HCEC 1CT (cell line): ENCODE measurements around the gene RARS1.
A peak's percentile ranks its signal among the peaks of the same experiment; 100 is the strongest.
"Not testable (repeated sequence)": the region's sequence is repeated elsewhere in the genome, so short reads cannot be mapped to it uniquely, and the experiment has no call there.

ENCODE experiments used
- DNase-seq: peaks from one replicate; pipeline ENCODE4 v3.0.0-alpha.2; 2017

RARS1 gene

GRCh38 chr5:168482361-168482760 lies 3.9 kb upstream of the RARS1 start:
- DNase-seq, result no peak

- no peak for DNase-seq
Observed at GRCh38 chr5:168489059-168489458, 2.8 kb downstream of the RARS1 start.

GRCh38 chr5:168494057-168494555 lies 7.8 kb downstream of the RARS1 start:
- no peak for DNase-seq

GRCh38 chr5:168502563-168503237 lies 16.4 kb downstream of the RARS1 start:
- DNase-seq, result no peak

- no peak for DNase-seq
Observed at GRCh38 chr5:168513861-168514428, 27.7 kb downstream of the RARS1 start.

GRCh38 chr5:168525856-168526255 lies 39.6 kb downstream of the RARS1 start:
- no peak for DNase-seq

- no peak for DNase-seq
Observed at GRCh38 chr5:168527756-168528295, 41.6 kb downstream of the RARS1 start.

GRCh38 chr5:168528521-168529373 lies 42.5 kb downstream of the RARS1 start, which contains the start of gene FBLL1:
FBLL1 (plus strand) TSS chr5:168529305; CDS start chr5:168529505, 200 bp downstream.
- no peak for DNase-seq

- no peak for DNase-seq
Observed at GRCh38 chr5:168529374-168530234, 43.3 kb downstream of the RARS1 start.

GRCh38 chr5:168530621-168531150 lies 44.4 kb downstream of the RARS1 start:
- DNase-seq, result peak; percentile 15

GRCh38 chr5:168531191-168531590 lies 44.9 kb downstream of the RARS1 start:
- no peak for DNase-seq

- DNase-seq, result no peak
Observed at GRCh38 chr5:168531987-168532864, 46.0 kb downstream of the RARS1 start.

- not testable (repeated sequence) for DNase-seq
Observed at GRCh38 chr5:168534351-168534750, 48.1 kb downstream of the RARS1 start.

- no peak for DNase-seq
Observed at GRCh38 chr5:168537176-168537575, 50.9 kb downstream of the RARS1 start.

GRCh38 chr5:168549554-168549953 lies 63.3 kb downstream of the RARS1 start:
- no peak for DNase-seq

GRCh38 chr5:168550656-168551055 lies 64.4 kb downstream of the RARS1 start:
- DNase-seq, result no peak

GRCh38 chr5:168552146-168552545 lies 65.9 kb downstream of the RARS1 start:
- peak; percentile 82 for DNase-seq

GRCh38 chr5:168553377-168554130 lies 67.3 kb downstream of the RARS1 start:
- no peak for DNase-seq

- DNase-seq, result no peak
Observed at GRCh38 chr5:168557389-168557788, 71.1 kb downstream of the RARS1 start.

GRCh38 chr5:168562279-168562678 lies 76.0 kb downstream of the RARS1 start:
- DNase-seq, result no peak
